HG02840 (cell line): ENCODE data around the gene SORL1.
A peak's percentile ranks its signal among the peaks of the same experiment; 100 is the strongest.
"Not testable (repeated sequence)": the region's sequence is repeated elsewhere in the genome, so short reads cannot be mapped to it uniquely, and the experiment has no call there.

ENCODE experiments used
- ATAC-seq: cut with Tn5 transposase; IDR thresholded peaks from one replicate; pipeline ENCODE4 v1.9.1; 2021; ENCODE audit warnings: mild to moderate bottlenecking, moderate library complexity, moderate number of reproducible peaks; ENCODE audit not compliant: unreplicated experiment, low FRiP score

Gene SORL1, protein sequence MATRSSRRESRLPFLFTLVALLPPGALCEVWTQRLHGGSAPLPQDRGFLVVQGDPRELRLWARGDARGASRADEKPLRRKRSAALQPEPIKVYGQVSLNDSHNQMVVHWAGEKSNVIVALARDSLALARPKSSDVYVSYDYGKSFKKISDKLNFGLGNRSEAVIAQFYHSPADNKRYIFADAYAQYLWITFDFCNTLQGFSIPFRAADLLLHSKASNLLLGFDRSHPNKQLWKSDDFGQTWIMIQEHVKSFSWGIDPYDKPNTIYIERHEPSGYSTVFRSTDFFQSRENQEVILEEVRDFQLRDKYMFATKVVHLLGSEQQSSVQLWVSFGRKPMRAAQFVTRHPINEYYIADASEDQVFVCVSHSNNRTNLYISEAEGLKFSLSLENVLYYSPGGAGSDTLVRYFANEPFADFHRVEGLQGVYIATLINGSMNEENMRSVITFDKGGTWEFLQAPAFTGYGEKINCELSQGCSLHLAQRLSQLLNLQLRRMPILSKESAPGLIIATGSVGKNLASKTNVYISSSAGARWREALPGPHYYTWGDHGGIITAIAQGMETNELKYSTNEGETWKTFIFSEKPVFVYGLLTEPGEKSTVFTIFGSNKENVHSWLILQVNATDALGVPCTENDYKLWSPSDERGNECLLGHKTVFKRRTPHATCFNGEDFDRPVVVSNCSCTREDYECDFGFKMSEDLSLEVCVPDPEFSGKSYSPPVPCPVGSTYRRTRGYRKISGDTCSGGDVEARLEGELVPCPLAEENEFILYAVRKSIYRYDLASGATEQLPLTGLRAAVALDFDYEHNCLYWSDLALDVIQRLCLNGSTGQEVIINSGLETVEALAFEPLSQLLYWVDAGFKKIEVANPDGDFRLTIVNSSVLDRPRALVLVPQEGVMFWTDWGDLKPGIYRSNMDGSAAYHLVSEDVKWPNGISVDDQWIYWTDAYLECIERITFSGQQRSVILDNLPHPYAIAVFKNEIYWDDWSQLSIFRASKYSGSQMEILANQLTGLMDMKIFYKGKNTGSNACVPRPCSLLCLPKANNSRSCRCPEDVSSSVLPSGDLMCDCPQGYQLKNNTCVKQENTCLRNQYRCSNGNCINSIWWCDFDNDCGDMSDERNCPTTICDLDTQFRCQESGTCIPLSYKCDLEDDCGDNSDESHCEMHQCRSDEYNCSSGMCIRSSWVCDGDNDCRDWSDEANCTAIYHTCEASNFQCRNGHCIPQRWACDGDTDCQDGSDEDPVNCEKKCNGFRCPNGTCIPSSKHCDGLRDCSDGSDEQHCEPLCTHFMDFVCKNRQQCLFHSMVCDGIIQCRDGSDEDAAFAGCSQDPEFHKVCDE (N-terminal part only)

DNA sequence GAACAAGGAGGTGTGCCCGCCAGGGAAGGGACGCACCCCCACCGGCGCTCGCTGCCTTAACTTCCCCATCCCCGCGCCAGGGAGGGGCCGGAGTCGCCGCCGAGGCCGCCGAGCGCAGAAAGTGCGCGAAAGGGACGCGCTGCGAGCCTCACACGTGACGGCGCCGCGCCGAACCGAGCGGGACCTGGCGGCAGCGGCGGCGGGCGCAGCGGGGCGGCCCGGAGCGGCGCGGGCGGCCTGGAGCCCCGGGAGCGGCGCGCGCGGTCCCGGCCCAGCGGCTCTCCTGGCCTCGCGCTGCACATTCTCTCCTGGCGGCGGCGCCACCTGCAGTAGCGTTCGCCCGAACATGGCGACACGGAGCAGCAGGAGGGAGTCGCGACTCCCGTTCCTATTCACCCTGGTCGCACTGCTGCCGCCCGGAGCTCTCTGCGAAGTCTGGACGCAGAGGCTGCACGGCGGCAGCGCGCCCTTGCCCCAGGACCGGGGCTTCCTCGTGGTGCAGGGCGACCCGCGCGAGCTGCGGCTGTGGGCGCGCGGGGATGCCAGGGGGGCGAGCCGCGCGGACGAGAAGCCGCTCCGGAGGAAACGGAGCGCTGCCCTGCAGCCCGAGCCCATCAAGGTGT lies at the start of gene SORL1:
TSS of gene SORL1 (plus strand) at position 329 of the 623 bp plus-strand sequence. CDS start at position 347, 18 bp downstream.
- no peak for ATAC-seq

DNA sequence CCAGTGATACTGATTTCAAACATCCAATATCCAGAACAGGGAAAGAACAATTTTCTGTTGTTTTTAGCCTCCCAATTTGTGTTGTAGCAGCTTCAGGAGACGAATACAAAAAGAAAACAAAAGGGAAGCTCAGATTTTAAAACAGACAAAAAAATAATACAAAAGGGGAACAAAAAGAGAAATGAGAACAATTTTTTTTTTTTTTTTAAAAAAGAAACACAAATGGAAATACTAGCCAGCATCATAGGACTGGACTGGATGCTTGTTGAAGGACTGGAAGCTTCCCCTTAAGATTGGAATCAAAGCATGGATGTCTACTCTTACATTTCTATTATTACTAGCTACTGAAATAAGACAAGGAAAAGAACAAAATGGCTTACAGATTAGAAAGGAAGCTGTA lies 46.5 kb upstream of the SORL1 start:
- ATAC-seq, result no peak

DNA sequence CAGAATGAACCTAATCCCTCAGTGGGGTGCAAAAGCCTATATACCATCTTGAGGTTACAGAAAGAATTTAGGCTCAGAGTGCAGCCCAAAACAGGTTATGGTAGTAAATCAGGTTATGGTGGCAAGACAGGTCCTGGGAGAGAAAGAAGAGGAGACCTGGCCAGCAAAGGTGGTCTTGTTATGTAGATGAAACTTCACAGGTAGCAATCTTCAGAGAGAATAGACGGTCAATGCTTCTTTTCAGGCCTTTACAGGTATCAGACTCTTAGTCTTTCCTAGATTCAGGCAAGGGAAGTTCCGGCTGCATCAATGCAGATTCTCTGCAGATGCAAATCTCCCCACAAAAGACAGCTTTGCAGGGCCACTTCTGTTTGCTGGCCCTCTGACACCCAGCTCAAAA lies 45.8 kb upstream of the SORL1 start:
- no peak for ATAC-seq

DNA sequence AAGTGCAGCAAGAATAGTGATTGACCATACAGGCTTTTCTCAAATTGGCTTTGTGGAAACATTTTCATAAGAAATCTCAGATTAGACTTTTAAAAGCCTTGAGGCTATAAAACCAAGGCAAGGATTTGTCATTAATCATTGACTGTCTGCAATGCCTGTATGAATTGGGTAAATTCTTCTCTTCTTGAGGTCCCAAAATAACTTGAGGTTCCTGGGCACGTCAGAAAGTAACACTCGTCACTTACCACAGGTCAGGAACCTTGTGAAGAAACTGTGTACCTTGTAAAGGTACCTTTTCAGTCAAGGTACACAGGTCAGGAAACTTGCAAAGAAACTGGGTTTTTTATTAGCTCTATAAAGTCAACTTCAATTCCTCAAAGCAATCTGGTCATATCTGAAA lies 43.3 kb upstream of the SORL1 start:
- no peak for ATAC-seq

DNA sequence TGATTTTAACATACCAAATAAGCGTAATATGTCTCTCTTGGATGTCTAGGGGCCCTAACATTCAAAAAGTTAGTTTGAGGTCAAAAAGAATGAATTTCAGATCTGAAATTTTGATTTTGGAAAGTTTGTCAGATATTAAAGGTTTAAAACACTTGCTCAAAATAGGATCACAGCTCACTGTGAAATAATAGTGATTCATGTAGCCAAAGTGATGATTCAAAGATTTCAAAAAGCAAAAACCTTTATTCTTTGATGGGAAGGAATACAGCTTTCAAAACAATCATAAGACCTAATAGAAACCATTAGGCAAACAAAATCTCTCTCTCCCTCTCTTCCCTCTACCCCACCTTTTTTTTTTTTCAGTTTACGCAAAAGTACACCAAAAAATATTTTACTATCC lies 42.1 kb upstream of the SORL1 start:
- ATAC-seq, result not testable (repeated sequence)

DNA sequence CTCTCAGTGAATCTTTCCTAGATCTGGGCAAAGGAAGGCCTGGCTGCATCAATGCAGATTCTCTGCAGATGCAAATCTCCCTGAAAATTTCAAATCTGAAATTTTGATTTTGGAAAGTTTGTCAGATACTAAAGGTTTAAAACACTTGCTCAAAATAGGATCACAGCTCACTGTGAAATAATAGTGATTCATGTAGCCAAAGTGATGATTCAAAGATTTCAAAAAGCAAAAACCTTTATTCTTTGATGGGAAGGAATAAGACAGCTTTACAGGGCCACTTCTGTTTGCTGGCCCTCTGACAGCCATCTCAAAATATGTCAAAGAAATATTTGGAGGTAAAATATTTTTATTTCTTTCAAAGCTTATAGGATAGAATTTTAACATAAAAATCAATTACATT lies 40.8 kb upstream of the SORL1 start:
- ATAC-seq, result not testable (repeated sequence)

DNA sequence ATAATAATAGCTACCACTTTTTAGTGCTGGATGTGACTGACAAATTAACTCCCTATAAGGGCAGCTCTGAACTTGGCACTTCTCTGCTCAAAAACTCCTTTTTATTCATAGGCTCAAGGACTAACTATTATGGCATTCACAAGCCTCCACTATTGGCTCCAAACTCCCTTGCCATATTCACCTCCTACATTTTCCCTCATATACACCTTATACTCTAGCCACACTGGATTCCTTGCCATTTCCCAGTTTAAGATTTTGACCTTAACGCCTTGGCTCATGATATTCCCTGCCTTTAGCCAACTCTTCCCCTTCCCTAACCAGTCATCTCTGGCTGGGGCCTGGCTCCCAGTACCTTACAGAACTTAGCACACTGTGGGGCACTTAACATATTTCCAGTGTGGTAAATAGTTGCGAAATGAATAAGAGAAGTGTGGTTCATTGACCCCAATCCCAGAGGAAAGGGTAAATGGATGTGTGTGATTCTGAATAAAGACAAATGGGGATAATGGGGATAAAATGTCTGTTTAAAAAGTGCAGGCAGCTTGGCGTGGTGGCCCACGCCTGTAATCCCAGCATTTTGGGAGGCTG lies 40.0 kb upstream of the SORL1 start:
- no peak for ATAC-seq

DNA sequence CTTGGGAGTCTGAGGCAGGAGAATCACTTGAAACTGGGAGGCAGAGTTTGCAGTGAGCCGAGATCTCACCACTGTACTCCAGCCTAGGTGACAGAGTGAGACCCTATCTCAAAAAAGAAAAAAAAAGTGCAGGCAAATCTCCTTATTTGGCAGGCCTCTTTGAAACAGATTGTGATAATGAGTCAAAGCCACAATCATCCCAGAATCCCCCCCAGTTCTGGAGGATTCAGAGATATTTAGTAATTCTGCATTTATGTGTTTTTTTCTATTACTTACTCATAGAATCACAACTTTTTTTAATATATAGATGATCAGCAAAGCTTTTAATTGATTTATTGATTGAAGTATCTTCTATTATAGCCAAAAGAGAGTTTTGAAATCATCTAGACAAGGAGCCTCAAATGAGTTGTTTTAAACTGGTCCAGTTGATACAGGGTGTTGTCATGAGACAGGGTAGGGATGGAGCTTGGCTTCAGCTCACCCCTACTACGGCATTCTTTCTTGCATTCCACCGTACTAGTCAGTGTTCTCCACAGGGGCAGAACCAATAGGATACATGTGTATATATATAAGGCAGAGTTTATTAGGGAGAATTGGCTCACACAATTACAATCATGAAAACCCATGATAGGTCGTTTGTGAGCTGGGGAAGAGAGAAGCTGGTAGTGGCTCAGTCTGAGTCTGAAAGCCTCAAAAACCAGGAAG lies 39.3 kb upstream of the SORL1 start:
- ATAC-seq, result no peak

DNA sequence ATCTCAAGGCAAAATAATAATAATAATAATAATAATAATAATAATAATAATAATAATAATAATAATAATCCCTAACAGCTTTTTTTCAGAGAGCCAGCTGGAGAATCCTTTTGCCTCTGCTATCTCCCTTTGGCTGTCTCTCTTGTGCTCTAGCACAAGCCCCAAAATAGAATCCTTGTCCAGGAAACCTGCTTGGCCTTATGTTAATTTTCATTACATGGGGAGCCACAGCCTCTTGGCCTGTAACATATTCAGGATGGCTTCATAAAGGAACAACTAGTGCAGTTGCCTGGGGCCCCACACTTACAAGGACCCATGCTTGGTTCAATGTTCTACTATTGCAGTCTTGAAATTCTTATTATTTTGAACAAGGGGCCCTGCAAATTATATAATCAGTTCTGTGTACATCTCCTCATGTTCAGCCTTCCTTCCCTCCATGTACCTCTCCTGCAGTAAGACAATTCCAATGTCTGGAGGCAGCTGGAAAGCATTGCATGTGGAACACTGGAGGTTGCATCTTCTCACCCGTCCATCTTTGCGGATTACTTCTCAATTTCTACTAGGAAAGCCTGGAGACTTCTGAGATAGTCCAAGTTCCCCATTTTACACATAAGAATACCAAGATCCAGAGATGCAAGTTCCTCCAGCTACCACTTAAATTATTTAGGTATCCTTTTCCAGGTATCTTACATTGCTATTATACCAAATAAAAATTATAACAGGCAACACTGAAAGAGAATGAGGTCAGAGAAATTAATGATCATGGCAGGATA lies 37.8 kb upstream of the SORL1 start:
- no peak for ATAC-seq

DNA sequence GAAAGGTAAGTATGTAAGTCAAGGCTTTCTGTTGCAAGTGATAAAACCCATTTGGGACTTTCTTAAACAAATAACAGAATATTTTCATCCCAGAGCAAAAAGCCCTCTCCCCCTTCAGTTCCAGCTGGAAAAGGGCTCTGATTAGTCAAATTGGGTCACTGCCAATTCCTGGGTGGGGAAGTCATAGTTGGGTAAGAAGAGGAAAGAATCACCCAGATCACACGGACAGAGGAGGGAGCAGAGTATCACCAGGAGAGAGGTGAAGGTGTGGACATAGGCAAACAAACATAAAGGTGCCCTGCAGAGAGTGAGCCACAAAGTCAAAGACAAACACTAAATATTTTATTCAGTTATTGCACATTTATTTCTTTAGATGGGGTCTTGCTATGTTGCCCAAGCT lies 36.3 kb upstream of the SORL1 start:
- ATAC-seq, result no peak

DNA sequence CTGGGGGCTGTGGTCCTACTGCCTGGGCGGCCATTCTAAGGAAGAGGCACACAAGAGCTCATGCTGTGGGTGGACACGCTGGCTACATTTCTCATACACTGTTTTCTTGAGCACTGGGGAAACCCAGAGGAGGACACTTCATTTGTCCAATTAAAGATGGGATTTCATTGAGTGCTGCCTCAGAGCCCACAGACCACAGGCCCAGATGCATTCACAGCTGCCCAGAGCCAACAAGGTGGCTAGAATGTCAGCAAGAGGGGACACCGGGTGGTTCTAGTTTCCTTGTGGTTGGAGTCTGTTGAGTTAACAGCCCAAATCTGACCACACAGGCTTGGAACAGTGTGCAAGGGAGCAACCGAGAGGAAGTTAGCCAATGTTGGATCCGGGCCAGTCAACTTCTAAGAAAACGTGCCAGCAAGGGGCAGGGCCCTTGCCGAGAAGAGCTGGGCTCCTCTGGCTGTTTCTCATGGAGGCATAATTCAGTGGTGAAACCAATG lies 35.0 kb upstream of the SORL1 start:
- no peak for ATAC-seq

DNA sequence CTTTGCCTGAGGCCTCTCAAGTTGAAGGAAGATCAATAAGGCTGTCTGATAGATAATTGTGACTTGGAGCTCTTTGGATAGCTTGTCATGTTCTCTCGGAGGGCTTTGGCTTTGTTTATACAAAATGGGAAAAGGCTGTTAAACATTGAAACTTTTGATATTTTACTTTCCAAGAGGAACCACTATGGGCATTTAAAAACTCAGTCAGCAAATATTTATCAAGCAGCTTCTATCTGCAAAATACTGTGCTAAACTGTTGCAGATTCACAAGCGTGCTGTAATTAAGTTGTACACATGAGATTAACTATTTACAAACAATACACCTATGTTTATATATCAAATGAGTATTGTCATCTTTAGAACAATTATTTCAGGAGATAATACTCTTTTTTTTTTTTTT lies 34.5 kb upstream of the SORL1 start:
- no peak for ATAC-seq

DNA sequence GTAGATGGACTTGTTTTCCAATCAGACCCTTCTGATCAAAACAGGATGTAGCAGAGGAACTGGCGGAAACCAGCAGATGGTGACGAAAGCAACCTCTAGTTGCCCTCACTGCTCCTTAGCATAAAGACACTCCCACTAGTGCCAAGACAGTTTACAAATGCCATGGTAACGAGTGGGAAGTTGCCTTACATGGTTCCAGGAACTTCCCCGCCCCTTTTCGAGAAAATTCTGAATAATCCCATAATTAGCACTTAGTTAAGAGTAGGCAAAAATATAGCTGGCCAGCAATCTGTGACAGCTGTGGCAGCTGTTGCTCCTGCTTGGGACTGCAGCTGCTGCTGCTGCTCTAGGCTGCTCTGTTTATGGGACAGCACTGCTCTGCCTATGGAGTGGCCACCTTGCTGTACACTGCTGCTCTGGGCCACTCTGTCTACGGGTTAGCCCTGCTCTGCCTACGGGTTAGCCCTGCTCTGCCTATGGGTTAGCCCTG lies 33.4 kb upstream of the SORL1 start:
- peak; percentile 56 for ATAC-seq

DNA sequence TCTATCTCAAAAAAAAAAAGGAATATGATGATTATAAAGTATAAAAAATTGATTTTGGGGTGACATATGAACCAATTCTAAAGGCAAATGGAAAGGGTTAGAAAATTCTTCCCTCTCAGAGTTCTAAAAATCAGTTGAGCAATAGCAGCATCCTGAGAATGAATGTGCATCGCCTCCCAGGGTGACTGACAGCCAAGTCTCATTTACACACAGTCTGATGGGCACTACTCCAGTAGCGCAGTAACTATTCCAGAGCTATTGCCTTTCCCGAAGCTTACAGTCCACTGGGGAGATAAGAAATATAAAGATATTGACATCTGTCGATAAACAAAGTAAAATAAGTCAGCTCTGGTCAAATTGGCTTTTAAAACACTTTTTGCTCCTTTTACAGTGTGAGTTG lies 32.3 kb upstream of the SORL1 start:
- ATAC-seq, result no peak

DNA sequence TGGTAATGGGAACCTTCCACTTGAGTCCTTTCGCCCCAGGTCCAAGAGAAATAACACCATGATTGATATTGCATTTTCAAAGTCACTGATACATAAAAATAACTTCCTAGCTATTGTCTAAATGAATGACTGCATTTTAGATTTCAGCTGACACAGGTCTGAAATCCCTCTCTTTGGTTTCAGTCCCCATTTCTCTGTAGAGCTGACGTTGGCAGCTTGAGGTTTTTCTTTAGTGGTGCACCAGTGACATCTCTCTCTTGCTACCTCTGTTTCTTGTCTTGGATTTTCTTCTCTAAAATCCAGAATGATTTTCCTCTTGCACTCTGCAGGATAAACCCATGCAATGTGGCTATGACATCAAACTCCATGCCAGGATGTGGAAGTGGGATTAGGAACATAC lies 31.7 kb upstream of the SORL1 start:
- no peak for ATAC-seq

DNA sequence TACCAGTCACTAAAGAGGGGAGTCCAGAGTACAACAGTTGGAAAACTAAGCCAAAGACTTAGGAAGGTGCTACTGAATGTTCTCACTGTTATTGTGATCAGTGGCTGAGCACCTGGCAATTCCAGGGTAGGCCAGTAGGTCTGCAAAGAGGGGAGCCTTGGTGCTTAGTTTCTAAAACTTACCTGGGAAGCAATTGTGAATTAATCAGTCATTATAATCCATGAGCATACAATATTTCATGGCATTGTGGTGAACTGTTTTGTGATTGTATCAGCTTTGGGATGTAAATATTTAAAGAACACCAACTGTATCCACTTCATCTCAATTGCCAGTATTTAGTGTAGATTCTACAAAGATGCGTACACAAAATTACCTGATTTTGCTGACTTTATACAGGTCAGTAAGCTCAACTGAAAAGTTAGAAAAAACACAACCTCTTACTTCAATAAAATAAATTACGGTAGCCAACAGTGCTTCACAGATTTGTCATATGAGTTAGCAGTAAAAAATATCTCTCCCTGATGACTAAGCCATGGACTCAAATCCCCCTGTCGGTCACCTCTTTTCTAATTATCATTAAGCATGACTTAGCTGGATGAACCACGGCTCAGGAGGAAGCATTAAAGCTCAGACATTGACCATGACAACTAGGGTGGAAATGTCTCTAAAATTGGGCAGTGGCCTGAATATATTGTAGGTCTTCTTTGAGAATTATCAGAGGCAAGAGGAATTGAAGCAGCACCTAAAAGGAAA lies 30.8 kb upstream of the SORL1 start:
- no peak for ATAC-seq

DNA sequence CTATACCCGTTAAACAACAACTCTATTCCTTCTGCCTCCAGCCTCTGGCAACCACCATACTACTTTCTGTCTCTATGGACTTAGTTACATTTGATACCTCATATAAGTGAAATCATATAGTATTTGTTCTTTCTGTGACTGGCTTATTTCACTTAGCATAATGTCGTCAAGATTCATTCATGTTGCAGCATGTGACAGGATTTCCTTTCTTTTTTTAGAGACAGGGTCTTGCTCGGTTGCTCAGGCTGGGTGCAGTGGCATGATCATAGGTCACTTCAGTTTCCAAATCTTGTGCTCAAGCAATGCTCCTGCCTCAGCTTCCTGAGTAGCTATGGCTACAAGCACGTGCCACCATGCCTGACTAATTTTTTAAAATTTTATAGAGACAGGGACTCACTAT lies 29.4 kb upstream of the SORL1 start:
- no peak for ATAC-seq
